ENCODE data around the gene MAST3. TPM values are rescaled to one million over a fixed set of nuclear protein-coding genes. Genes with fewer than 3 reads are reported as not detected.
A peak's percentile ranks its signal among the peaks of the same experiment; 100 is the strongest.

MAST3 gene
- total RNA-seq, 1 experiment from 2014 or later, result 11.5 TPM

GRCh38 chr19:18191640-18192062, 94.1 kb downstream of the MAST3 start:
- Mint-ChIP-seq H3K36me3 (peaks cover 2% of the 10 kb centered on the region), H3K4me1 (peaks cover 20% of the 10 kb centered on the region), H3K27ac (peak overlapping the region; percentile 97), H3K9me3 (no peaks in the 10 kb centered on the region), H3K4me3 (peak overlapping the region; percentile 82), H3K27me3 (ENCODE audit: low read depth) (peaks cover 2% of the 10 kb centered on the region; the same call in 1 of the 2 replicates)
- TF ChIP-seq ZMAT4 (CRISPR knock-in tag; IDR thresholded peaks at IDR 0.05), result no peak
- TF ChIP-seq ATF3 (CRISPR knock-in tag; conservative IDR thresholded peaks at IDR 0.05), result no peak
- TF ChIP-seq KAT7 (CRISPR knock-in tag; IDR thresholded peaks at IDR 0.05; ENCODE audit: borderline replicate concordance), result no peak
- TF ChIP-seq ARID4B (CRISPR knock-in tag; IDR thresholded peaks at IDR 0.05; ENCODE audit: borderline replicate concordance), result no peak
- no peak for TF ChIP-seq ZNF281 (CRISPR knock-in tag; IDR thresholded peaks at IDR 0.05)
- TF ChIP-seq ZNF263 (CRISPR knock-in tag; IDR thresholded peaks at IDR 0.05; ENCODE audit: low read depth), result no peak
- no peak for TF ChIP-seq SMAD3 (CRISPR knock-in tag; IDR thresholded peaks at IDR 0.05; ENCODE audit: borderline replicate concordance)
- TF ChIP-seq NFE2L1 (CRISPR knock-in tag; IDR thresholded peaks at IDR 0.05), result no peak
- TF ChIP-seq MYBL2 (CRISPR knock-in tag; IDR thresholded peaks at IDR 0.05), result no peak
- TF ChIP-seq ZBTB43 (CRISPR knock-in tag; IDR thresholded peaks at IDR 0.05), result no peak
- no peak for TF ChIP-seq HMGXB4 (CRISPR knock-in tag; IDR thresholded peaks at IDR 0.05)
- TF ChIP-seq MXD4 (CRISPR knock-in tag; IDR thresholded peaks at IDR 0.05; ENCODE audit: borderline replicate concordance), result no peak
- TF ChIP-seq ESRRA (CRISPR knock-in tag; IDR thresholded peaks at IDR 0.05; ENCODE audit: borderline replicate concordance), result no peak
- TF ChIP-seq ATF2 (CRISPR knock-in tag; IDR thresholded peaks at IDR 0.05; ENCODE audit: borderline replicate concordance, low read depth), result no peak
- no peak for TF ChIP-seq USF2 (CRISPR knock-in tag; IDR thresholded peaks at IDR 0.05)
- ChIA-PET CTCF (interaction anchor here (0.7 to 6.0 kb wide), 20 partner anchors 13 to 226 kb away, joined by 3 to 43 read pairs (median 6); partner anchors contain the start of genes JUND, PIK3R2 and RAB3A), POLR2A (interaction anchor here (1.6 to 1.8 kb wide), 2 partner anchors 41 to 88 kb away, joined by 6 to 9 read pairs; no protein-coding TSS in a partner anchor)
- DNase-seq (ENCODE audit: low spot score), result no peak
- ATAC-seq, result no peak

Data from WTC11 (cell line).